K562 (cell line): ENCODE results near the gene TIMM44. TPM values are rescaled to one million over a fixed set of nuclear protein-coding genes. Genes with fewer than 3 reads are reported as not detected.

Source experiments
- DNMT1 ChIP-seq: fragments of 450-650 bp; IDR thresholded peaks from 2 replicates; pipeline ENCODE4 v1.6.1; 2016; ENCODE audit warnings: antibody characterized with exemption, mild to moderate bottlenecking
- GTF2F1 ChIP-seq: IDR thresholded peaks from 2 replicates; pipeline ENCODE4 v1.6.1; 2011; ENCODE audit warnings: low read depth, low read length, improper control_type of control experiment
- RBBP5 ChIP-seq: fragments of 200-600 bp; sonication (generic); IDR thresholded peaks from 2 replicates; pipeline ENCODE4 v1.6.1; 2012; ENCODE audit warnings: borderline replicate concordance, mild to moderate bottlenecking, low read length, control low read depth, inconsistent platforms; ENCODE audit not compliant: insufficient read depth, poor library complexity, severe bottlenecking
- ZNF551 ChIP-seq: fragments of 250-450 bp; sonication (Bioruptor Pico); IDR thresholded peaks from 2 replicates; pipeline ENCODE4 v1.5.0; 2021; ENCODE audit warnings: mild to moderate bottlenecking, moderate library complexity
- ZNF79 ChIP-seq: fragments of 250-450 bp; sonication (Bioruptor Pico); IDR thresholded peaks from 2 replicates; pipeline ENCODE4 v1.4.0; 2020; ENCODE audit warnings: low read depth, mild to moderate bottlenecking, moderate library complexity
- polyA plus RNA-seq, 8 experiments: library from polyadenylated mRNA; depleted of rRNA in 4 of 8; stranded (reverse) in 5 of 8; unstranded in 3 of 8; fragments of >200 nt; fragmentation: Nextera tagmentation in 2 of 8; fragmentation: Illumina TruSeq in 1 of 8; extraction: Ambion mirVana in 2 of 8; extraction: Trizol in 1 of 8; gene quantifications; 2 replicates each; pipeline versions ENCODE4 v1.2.1 to v1.2.3, GENCODE V29; 2011 to 2014; ENCODE audit warnings: inconsistent platforms in 1 of 8, missing spikeins in 1 of 8
- total RNA-seq, 7 experiments: library from RNA; depleted of rRNA in 6 of 7; stranded (reverse); fragments of >200 nt in 6 of 7; fragmentation: Illumina TruSeq in 2 of 7; extraction: Trizol in 2 of 7; gene quantifications; 2 replicates each; pipeline versions ENCODE4 v1.2.1 to v1.2.3, GENCODE V29; 2011 to 2021; ENCODE audit warnings: low replicate concordance in 1 of 7
- TF ChIP-seq, protein P1 (sequence below): IDR thresholded peaks from 2 replicates; pipeline ENCODE4 v1.6.1; 2016; ENCODE audit warnings: missing genetic modification characterization, missing compliant biosample characterization
- TF ChIP-seq, protein P2 (sequence below), 2 experiments: fragments of 150-350 bp in 1 of 2; IDR thresholded peaks; 2 replicates each; pipeline ENCODE4 v1.6.1; 2012 to 2016; ENCODE audit warnings: low read depth in 2 of 2, low read length in 2 of 2, mild to moderate bottlenecking in 1 of 2, moderate library complexity in 1 of 2
- TF ChIP-seq, protein P3 (sequence below): fragments of 450-650 bp; formaldehyde crosslinking; IDR thresholded peaks from 2 replicates; pipeline ENCODE4 v1.4.0; 2020; ENCODE audit warnings: mild to moderate bottlenecking
- TF ChIP-seq, protein P4 (sequence below): sonication (generic); formaldehyde crosslinking; IDR thresholded peaks from 2 replicates; pipeline ENCODE4 v1.8.0; 2022; ENCODE audit warnings: missing genetic modification reagents, mild to moderate bottlenecking, borderline replicate concordance
- TF ChIP-seq, protein P5 (sequence below): sonication (generic); formaldehyde crosslinking; IDR thresholded peaks from 2 replicates; pipeline ENCODE4 v1.8.1; 2022; ENCODE audit warnings: missing genetic modification reagents

TIMM44 gene
- total and polyA plus RNA-seq, 9 of the 15 experiments (the other 6 are each of a cell fraction or from before 2014, with no cell fraction given): 10.3 to 231 (median 89.3) TPM

DNA sequence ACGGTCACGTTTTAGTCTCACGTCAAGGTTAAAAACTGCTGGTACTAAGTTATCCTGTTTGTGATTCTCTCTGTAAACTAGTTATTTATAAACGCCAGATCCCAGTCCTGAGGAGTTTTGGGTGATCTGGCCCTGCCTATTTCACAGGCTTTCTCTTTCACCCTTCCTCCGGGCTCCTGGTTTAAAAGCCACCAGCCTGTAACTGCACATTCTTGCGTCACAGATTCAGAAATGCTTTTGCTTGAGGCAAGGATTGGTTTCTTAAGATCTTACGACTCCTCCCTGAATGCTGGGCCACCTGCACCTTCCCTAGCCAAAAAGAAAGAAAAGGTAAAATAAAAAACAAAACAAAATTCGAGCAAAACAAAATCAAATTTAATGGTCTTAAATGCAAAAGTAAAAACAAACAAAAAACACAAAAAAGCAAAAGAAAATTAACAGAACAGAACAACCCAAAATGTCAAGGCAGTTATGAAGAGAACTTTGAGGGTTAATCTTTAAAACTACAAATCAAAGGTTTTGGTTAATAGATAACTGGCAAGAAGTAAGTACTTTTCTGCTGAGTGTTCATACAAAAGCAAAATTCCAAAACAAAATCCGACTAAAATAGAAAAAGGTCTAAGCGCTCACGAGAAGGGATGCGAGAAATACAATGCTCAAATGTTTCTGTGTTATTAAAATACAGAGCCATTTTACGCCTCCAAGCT lies 18.6 kb upstream of the TIMM44 start (continued):
- TF ChIP-seq, protein P1, sequence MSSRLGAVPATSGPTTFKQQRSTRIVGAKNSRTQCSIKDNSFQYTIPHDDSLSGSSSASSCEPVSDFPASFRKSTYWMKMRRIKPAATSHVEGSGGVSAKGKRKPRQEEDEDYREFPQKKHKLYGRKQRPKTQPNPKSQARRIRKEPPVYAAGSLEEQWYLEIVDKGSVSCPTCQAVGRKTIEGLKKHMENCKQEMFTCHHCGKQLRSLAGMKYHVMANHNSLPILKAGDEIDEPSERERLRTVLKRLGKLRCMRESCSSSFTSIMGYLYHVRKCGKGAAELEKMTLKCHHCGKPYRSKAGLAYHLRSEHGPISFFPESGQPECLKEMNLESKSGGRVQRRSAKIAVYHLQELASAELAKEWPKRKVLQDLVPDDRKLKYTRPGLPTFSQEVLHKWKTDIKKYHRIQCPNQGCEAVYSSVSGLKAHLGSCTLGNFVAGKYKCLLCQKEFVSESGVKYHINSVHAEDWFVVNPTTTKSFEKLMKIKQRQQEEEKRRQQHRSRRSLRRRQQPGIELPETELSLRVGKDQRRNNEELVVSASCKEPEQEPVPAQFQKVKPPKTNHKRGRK (tag): no peak
- TF ChIP-seq DNMT1 (no peak), GTF2F1 (no peak), ZNF551 (CRISPR knock-in tag) (no peak), RBBP5 (no peak), ZNF79 (CRISPR knock-in tag) (no peak)
- TF ChIP-seq, protein P2, sequence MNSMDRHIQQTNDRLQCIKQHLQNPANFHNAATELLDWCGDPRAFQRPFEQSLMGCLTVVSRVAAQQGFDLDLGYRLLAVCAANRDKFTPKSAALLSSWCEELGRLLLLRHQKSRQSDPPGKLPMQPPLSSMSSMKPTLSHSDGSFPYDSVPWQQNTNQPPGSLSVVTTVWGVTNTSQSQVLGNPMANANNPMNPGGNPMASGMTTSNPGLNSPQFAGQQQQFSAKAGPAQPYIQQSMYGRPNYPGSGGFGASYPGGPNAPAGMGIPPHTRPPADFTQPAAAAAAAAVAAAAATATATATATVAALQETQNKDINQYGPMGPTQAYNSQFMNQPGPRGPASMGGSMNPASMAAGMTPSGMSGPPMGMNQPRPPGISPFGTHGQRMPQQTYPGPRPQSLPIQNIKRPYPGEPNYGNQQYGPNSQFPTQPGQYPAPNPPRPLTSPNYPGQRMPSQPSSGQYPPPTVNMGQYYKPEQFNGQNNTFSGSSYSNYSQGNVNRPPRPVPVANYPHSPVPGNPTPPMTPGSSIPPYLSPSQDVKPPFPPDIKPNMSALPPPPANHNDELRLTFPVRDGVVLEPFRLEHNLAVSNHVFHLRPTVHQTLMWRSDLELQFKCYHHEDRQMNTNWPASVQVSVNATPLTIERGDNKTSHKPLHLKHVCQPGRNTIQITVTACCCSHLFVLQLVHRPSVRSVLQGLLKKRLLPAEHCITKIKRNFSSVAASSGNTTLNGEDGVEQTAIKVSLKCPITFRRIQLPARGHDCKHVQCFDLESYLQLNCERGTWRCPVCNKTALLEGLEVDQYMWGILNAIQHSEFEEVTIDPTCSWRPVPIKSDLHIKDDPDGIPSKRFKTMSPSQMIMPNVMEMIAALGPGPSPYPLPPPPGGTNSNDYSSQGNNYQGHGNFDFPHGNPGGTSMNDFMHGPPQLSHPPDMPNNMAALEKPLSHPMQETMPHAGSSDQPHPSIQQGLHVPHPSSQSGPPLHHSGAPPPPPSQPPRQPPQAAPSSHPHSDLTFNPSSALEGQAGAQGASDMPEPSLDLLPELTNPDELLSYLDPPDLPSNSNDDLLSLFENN (IDR thresholded peaks at IDR 0.05; ENCODE audit: low read depth in 2 of 2, low read length in 2 of 2): no peak
- TF ChIP-seq, protein P3, sequence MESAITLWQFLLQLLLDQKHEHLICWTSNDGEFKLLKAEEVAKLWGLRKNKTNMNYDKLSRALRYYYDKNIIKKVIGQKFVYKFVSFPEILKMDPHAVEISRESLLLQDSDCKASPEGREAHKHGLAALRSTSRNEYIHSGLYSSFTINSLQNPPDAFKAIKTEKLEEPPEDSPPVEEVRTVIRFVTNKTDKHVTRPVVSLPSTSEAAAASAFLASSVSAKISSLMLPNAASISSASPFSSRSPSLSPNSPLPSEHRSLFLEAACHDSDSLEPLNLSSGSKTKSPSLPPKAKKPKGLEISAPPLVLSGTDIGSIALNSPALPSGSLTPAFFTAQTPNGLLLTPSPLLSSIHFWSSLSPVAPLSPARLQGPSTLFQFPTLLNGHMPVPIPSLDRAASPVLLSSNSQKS (CRISPR knock-in tag): no peak
- TF ChIP-seq, protein P4, sequence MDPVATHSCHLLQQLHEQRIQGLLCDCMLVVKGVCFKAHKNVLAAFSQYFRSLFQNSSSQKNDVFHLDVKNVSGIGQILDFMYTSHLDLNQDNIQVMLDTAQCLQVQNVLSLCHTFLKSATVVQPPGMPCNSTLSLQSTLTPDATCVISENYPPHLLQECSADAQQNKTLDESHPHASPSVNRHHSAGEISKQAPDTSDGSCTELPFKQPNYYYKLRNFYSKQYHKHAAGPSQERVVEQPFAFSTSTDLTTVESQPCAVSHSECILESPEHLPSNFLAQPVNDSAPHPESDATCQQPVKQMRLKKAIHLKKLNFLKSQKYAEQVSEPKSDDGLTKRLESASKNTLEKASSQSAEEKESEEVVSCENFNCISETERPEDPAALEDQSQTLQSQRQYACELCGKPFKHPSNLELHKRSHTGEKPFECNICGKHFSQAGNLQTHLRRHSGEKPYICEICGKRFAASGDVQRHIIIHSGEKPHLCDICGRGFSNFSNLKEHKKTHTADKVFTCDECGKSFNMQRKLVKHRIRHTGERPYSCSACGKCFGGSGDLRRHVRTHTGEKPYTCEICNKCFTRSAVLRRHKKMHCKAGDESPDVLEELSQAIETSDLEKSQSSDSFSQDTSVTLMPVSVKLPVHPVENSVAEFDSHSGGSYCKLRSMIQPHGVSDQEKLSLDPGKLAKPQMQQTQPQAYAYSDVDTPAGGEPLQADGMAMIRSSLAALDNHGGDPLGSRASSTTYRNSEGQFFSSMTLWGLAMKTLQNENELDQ (CRISPR knock-in tag): no peak
- TF ChIP-seq, protein P5, sequence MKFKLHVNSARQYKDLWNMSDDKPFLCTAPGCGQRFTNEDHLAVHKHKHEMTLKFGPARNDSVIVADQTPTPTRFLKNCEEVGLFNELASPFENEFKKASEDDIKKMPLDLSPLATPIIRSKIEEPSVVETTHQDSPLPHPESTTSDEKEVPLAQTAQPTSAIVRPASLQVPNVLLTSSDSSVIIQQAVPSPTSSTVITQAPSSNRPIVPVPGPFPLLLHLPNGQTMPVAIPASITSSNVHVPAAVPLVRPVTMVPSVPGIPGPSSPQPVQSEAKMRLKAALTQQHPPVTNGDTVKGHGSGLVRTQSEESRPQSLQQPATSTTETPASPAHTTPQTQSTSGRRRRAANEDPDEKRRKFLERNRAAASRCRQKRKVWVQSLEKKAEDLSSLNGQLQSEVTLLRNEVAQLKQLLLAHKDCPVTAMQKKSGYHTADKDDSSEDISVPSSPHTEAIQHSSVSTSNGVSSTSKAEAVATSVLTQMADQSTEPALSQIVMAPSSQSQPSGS (CRISPR knock-in tag): no peak
